CD4-positive, alpha-beta T cell treated with Interleukin-6 at 100 ng/mL for 8 hours (primary cell): ENCODE results near the gene GABPA.
A peak's percentile ranks its signal among the peaks of the same experiment; 100 is the strongest.
"Not testable (repeated sequence)": the region's sequence is repeated elsewhere in the genome, so short reads cannot be mapped to it uniquely, and the experiment has no call there.

Experiments
- DNase-seq: peaks from one replicate; pipeline ENCODE4 v3.0.0-alpha.2; 2020; ENCODE audit warnings: mixed read lengths, low spot score

GABPA gene

GRCh38 chr21:25734904-25735645 is at the start of gene GABPA, which contains the start of gene ATP5PF:
Gene GABPA (plus strand): TSS chr21:25734972. CDS start chr21:25741599, 6,627 bp downstream.
Gene ATP5PF (minus strand): TSS chr21:25734904. CDS start chr21:25729794, 5,110 bp downstream.
- peak; percentile 97 for DNase-seq

DNA sequence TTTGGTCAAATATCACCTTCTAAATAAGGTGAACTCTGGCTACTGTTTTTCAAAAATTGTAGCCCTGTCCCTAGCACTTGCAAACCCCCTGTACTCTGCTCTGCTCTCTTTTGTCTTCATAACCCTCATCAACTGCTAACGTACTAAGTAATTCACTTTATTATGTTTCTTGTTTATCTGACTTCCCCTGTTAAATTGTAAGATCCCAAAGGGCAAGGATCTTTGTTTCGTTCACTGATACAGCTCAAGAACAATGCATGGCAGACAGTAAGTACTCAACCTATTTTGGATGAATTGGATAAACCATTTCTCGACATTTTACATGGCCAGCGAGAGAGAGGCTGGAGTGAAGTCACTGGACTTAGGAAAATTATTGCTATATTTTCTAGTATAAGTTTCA is 47.0 kb upstream of the GABPA start:
- DNase-seq = no peak

- DNase-seq = no peak
Measured at GRCh38 chr21:25688275-25689155, 46.3 kb upstream of the GABPA start.

DNA sequence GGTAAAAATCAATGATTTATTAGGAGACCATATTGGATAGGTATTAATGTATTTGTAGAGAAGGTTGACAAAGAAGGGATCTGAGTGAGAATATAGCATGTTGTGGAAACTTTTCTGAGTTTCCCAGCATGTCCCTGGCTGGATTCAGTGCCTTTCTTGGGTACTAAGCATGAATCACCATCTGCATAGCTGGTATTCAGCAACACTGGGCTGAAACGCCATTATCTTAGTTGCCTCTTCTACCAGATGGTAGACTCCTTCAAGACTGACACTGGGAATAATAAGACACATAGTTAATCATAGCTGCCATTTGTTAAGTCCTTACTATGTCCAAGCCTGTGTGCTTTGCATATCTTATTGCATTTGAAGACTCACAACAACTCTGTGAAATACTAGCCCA is 45.5 kb upstream of the GABPA start:
- no peak for DNase-seq

DNA sequence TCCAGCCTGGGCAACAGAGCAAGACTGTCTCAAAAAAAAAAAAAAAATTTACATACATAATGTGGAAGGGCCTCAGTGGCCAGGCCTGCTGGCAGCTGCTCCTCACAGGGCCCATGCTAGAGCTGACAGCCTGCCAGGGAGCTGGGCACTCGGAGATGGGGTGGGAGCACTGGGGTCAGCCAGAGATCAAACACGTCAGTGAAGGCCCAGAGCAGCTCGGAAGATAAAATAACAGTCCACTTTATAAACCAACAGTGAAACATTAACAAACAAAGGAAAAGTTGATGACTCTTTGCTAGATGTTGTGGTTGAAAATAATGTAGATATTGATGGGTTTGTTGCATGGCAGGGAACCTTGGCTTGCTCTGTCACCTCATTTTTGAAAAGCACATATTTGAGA is 42.8 kb upstream of the GABPA start:
- no peak for DNase-seq

DNA sequence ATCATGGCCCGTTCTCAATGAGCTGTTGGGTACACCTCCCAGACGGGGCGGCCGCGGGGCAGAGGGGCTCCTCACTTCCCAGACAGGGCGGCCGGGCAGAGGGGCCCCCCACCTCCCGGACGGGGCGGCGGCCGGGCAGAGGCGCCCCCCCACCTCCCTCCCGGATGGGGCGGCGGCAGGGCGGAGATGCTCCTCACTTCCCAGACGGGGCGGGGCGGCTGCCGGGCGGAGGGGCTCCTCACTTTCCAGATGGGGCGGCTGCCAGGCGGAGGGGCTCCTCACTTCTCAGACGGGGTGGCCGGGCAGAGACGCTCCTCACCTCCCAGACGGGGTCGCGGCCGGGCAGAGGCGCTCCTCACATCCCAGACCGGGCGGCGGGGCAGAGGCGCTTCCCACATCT is 39.3 kb upstream of the GABPA start:
- DNase-seq = not testable (repeated sequence)

GRCh38 chr21:25700741-25701140 is 34.0 kb upstream of the GABPA start:
- no peak for DNase-seq

GRCh38 chr21:25701529-25701928 is 33.2 kb upstream of the GABPA start:
- no peak for DNase-seq

DNA sequence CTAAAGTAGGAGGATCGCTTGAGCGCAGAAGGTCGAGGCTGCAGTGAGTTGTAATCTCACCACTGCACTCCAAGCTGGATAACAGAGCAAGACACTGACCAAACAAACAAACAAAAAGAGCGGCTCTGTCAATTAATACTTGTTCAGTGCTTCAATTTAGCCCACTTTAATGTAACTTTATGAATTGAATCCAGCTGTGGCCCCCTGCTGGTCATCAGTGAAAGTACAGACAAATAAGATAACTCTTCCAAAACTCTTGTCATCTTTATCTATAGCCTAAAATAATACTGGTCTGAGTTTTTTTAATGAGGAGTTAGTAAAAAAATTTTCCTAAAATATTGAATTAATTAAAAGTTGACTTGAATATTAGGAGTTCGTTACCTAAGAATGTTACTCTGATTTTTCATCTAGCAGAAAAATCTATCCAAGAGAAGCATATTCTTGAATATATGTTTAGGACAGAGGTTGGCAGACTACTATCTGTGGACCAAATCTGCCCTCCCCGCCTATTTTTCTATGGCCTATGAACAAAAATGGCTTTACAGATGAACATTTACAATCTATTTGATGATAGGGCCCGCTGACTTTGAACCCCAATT is 26.2 kb upstream of the GABPA start:
- peak; percentile 49 for DNase-seq

- DNase-seq = no peak
Measured at GRCh38 chr21:25709684-25710265, 25.0 kb upstream of the GABPA start.

- no peak for DNase-seq
Measured at GRCh38 chr21:25710550-25710949, 24.2 kb upstream of the GABPA start.

DNA sequence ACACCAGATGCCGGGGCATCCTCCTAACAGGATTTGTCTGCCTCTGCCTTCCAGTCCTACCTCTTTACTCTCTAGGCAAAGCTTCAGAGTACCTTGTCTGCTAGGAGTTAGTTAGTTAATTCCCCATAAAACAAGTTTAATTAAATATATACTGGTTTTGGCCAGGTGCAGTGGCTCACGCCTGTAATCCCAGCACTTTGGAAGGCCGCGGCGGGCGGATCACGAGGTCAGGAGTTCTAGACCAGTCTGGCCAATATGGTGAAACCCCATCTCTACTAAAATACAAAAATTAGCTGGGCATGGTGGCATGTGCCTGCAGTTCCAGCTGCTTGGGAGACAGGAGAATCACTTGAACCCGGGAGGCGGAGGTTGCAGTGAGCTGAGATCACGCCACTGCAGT is 20.7 kb upstream of the GABPA start:
- not testable (repeated sequence) for DNase-seq

- DNase-seq = no peak
Measured at GRCh38 chr21:25717491-25718147, 17.2 kb upstream of the GABPA start.

- no peak for DNase-seq
Measured at GRCh38 chr21:25721987-25722386, 12.8 kb upstream of the GABPA start.

GRCh38 chr21:25722631-25723030 is 12.1 kb upstream of the GABPA start:
- DNase-seq = no peak

GRCh38 chr21:25732091-25732760 is 2.5 kb upstream of the GABPA start:
- DNase-seq = no peak

GRCh38 chr21:25733859-25734653 is 716 bp upstream of the GABPA start:
- DNase-seq = no peak

- no peak for DNase-seq
Measured at GRCh38 chr21:25734654-25734903, 193 bp upstream of the GABPA start.

DNA sequence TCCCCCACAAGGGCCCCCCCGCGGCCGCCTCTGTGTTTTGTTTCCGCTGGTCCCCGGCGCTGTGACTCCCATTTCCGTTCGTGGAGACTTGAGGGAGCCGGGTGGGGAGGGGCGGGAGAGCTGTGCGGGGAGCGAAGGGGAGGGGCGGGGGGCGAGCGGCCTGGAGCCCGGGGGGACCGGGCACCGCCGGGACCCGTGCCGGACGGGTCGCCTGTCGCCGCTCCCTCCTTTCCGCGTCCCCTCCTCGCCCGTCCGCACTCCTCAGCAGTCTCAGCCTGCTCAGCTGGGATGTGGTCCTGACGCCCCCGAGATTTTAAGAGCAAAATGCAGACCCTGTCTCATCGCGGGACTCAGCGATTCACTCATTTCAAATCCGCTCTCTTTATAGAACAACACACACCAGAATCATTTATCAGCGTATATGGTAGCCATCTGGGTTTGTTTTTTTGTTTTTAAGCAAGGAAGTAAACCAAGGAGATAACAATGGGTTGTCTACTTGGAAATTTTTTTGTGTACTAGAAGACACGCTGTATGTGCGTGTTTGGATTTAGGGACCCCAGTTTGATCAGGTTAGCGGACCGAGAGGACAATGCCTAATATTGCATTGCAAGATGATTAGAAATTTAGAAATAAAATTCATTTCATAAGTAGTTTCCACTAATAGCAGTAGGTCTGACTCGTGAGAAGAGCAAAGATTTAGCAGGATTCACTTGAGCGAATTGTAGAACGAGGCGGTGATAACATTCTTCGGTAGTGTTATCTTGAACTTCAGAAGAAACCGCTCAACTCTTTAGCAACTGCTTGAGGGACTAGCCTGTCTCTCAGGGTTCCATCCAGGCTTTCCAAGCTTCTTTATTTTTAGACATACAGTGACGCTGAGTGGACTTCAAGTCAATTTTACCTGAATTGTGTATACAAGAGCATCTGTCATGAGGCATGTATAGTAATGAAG is 1.1 kb downstream of the GABPA start:
- DNase-seq = peak; percentile 65

- no peak for DNase-seq
Measured at GRCh38 chr21:25737421-25737820, 2.6 kb downstream of the GABPA start.
